ENCODE measurements around the gene LFNG.

LFNG gene

GRCh38 chr7:2484868-2485267 lies 34.7 kb upstream of the LFNG start:
- no peak for DNase-seq

GRCh38 chr7:2487586-2488271 lies 31.8 kb upstream of the LFNG start:
- no peak for DNase-seq

GRCh38 chr7:2488272-2488645 lies 31.3 kb upstream of the LFNG start:
- no peak for DNase-seq

- DNase-seq: no peak
These were observed 30.9 kb upstream of the LFNG start for GRCh38 chr7:2488681-2489080.

- DNase-seq: no peak
These were observed 29.4 kb upstream of the LFNG start for GRCh38 chr7:2490181-2490651.

- no peak for DNase-seq
These were observed 27.5 kb upstream of the LFNG start for GRCh38 chr7:2492038-2492437.

GRCh38 chr7:2493205-2494164 lies 26.1 kb upstream of the LFNG start:
- DNase-seq: no peak

GRCh38 chr7:2494191-2495130 lies 25.1 kb upstream of the LFNG start:
- no peak for DNase-seq

- DNase-seq: no peak
These were observed 23.9 kb upstream of the LFNG start for GRCh38 chr7:2495418-2496299.

GRCh38 chr7:2496375-2496774 lies 23.2 kb upstream of the LFNG start:
- DNase-seq: no peak

- no peak for DNase-seq
These were observed 22.5 kb upstream of the LFNG start for GRCh38 chr7:2497065-2497464.

- no peak for DNase-seq
These were observed 21.9 kb upstream of the LFNG start for GRCh38 chr7:2497500-2498336.

- DNase-seq: no peak
These were observed 20.9 kb upstream of the LFNG start for GRCh38 chr7:2498708-2499107.

GRCh38 chr7:2499181-2499580 lies 20.4 kb upstream of the LFNG start:
- DNase-seq: no peak

GRCh38 chr7:2499719-2500430 lies 19.7 kb upstream of the LFNG start:
- no peak for DNase-seq

- DNase-seq: no peak
These were observed 18.9 kb upstream of the LFNG start for GRCh38 chr7:2500701-2501100.

- DNase-seq: no peak
These were observed 17.5 kb upstream of the LFNG start for GRCh38 chr7:2501947-2502646.

GRCh38 chr7:2502647-2502966 lies 17.0 kb upstream of the LFNG start:
- no peak for DNase-seq

Measured in inflammatory macrophage (primary cell).